K562 (cell line): ENCODE results near the gene FAM120B. TPM values are rescaled to one million over a fixed set of nuclear protein-coding genes. Genes with fewer than 3 reads are reported as not detected.

Experiments
- ARID1B ChIP-seq: fragments of 450-650 bp; IDR thresholded peaks from 2 replicates; pipeline ENCODE4 v1.6.1; 2016; ENCODE audit warnings: antibody characterized with exemption, mild to moderate bottlenecking, inconsistent platforms
- CBX1 ChIP-seq: sonication (generic); IDR thresholded peaks from 2 replicates; pipeline ENCODE4 v1.6.1; 2016; ENCODE audit warnings: antibody characterized with exemption, low read depth, mild to moderate bottlenecking
- CEBPZ ChIP-seq: fragments of 150-350 bp; IDR thresholded peaks from 2 replicates; pipeline ENCODE4 v1.6.1; 2014; ENCODE audit warnings: low read depth, mild to moderate bottlenecking, low read length, borderline replicate concordance
- NONO ChIP-seq, 2 experiments: fragments of 200-400 bp in 1 of 2; fragments of 450-650 bp in 1 of 2; formaldehyde crosslinking in 1 of 2; IDR thresholded peaks; 2 replicates each; pipeline ENCODE4 v1.6.1; 2017; ENCODE audit warnings: low read depth in 2 of 2, mild to moderate bottlenecking in 2 of 2, moderate library complexity in 2 of 2, low read length in 1 of 2
- POLR2AphosphoS5 ChIP-seq: IDR thresholded peaks from 2 replicates; pipeline ENCODE4 v1.6.1; 2011; ENCODE audit warnings: mild to moderate bottlenecking, low read depth, low read length, moderate library complexity; ENCODE audit not compliant: control insufficient read depth, insufficient read depth
- RFX7 ChIP-seq: fragments of 250-450 bp; sonication (Bioruptor Pico); IDR thresholded peaks from 2 replicates; pipeline ENCODE4 v1.5.1; 2021; ENCODE audit warnings: mild to moderate bottlenecking
- SRF ChIP-seq, 2 experiments: fragments of 250-450, 450-650 bp in 1 of 2; sonication (Bioruptor Pico) in 1 of 2; sonication (generic) in 1 of 2; formaldehyde crosslinking; IDR thresholded peaks; 2 replicates each; pipeline versions ENCODE4 v1.5.0 to v1.5.1; 2020 to 2022; ENCODE audit warnings: mild to moderate bottlenecking in 1 of 2, missing genetic modification reagents in 1 of 2
- TCF7 ChIP-seq: sonication (generic); IDR thresholded peaks from 2 replicates; pipeline ENCODE4 v1.6.1; 2016; ENCODE audit warnings: antibody characterized with exemption, borderline replicate concordance
- polyA plus RNA-seq, 8 experiments: library from polyadenylated mRNA; depleted of rRNA in 4 of 8; stranded (reverse) in 5 of 8; unstranded in 3 of 8; fragments of >200 nt; fragmentation: Nextera tagmentation in 2 of 8; fragmentation: Illumina TruSeq in 1 of 8; extraction: Ambion mirVana in 2 of 8; extraction: Trizol in 1 of 8; gene quantifications; 2 replicates each; pipeline versions ENCODE4 v1.2.1 to v1.2.3, GENCODE V29; 2011 to 2014; ENCODE audit warnings: inconsistent platforms in 1 of 8, missing spikeins in 1 of 8
- total RNA-seq, 7 experiments: library from RNA; depleted of rRNA in 6 of 7; stranded (reverse); fragments of >200 nt in 6 of 7; fragmentation: Illumina TruSeq in 2 of 7; extraction: Trizol in 2 of 7; gene quantifications; 2 replicates each; pipeline versions ENCODE4 v1.2.1 to v1.2.3, GENCODE V29; 2011 to 2021; ENCODE audit warnings: low replicate concordance in 1 of 7

FAM120B gene
- total and polyA plus RNA-seq, 9 of the 15 experiments (the other 6 are each of a cell fraction or from before 2014, with no cell fraction given), result 3.5 to 22.6 (median 14.7) TPM

- no peak for TF ChIP-seq CEBPZ
- no peak for TF ChIP-seq RFX7 (CRISPR knock-in tag)
- no peak for TF ChIP-seq TCF7
- no peak for TF ChIP-seq SRF (CRISPR knock-in tag; IDR thresholded peaks at IDR 0.05)
- TF ChIP-seq POLR2AphosphoS5, result no peak
- no peak for TF ChIP-seq ARID1B
- TF ChIP-seq NONO (IDR thresholded peaks at IDR 0.05; ENCODE audit: low read depth in 2 of 2, low read length in 1 of 2), result no peak
- TF ChIP-seq CBX1, result no peak
Observed at GRCh38 chr6:170287371-170287876, 19.1 kb upstream of the FAM120B start (continued).
